ENCODE measurements around the gene JAML.

DNA sequence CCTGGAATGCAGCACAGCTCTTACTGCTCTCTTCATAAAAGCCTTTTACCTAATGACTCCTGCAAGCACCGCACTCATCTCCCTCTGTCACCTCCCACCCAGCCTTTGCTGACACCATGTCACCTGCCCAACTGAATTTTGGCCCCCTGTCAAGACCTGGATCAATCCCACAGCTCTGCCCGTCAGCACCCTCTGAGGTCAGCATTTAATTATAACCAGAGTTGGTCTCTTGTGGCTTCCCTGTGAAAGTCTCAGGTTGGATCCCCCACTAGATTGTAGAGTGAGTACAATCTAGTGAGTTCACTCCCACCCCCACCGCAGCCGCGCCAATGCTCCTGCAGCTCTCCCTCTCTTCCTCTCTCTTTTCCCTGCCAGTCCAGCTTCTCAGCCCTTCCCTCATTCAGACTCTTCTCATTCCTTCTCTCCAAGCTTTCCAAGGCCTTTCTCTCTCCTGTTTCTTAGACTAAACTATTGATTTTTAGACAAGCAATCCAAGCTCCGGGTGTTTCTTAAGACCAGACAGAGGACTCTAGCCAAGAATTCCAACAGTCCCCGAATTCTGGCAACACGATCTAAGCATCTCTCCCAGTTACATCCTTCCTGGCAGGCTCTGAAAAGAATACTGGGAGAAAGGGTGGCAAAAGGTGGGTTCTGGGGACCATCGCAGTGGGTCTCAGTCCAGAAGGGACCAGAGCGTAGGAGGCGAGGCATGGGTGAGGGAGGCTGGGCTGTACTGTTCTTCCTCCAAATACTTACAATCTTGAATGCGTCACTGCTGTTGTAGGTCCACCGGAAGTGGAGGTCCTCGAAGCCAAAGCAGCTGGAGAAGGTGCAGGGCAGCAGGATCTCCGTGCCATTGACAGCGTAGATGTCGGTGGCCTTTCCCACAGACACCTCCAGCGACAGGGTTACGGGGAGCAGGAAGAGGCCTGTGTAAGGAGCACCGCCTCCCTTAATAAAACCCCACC lies 80.2 kb downstream of the JAML start:
- TF ChIP-seq, protein P1, sequence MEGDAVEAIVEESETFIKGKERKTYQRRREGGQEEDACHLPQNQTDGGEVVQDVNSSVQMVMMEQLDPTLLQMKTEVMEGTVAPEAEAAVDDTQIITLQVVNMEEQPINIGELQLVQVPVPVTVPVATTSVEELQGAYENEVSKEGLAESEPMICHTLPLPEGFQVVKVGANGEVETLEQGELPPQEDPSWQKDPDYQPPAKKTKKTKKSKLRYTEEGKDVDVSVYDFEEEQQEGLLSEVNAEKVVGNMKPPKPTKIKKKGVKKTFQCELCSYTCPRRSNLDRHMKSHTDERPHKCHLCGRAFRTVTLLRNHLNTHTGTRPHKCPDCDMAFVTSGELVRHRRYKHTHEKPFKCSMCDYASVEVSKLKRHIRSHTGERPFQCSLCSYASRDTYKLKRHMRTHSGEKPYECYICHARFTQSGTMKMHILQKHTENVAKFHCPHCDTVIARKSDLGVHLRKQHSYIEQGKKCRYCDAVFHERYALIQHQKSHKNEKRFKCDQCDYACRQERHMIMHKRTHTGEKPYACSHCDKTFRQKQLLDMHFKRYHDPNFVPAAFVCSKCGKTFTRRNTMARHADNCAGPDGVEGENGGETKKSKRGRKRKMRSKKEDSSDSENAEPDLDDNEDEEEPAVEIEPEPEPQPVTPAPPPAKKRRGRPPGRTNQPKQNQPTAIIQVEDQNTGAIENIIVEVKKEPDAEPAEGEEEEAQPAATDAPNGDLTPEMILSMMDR (IDR thresholded peaks at IDR 0.05; ENCODE audit: low read length) = no peak
- no peak for TF ChIP-seq EZH2 (IDR thresholded peaks at IDR 0.05; ENCODE audit: borderline replicate concordance, low read length)

Data from OCI-LY1 (cell line).